Brain microvascular endothelial cell (primary cell): ENCODE measurements around the gene CEACAM1.
"Not testable (repeated sequence)": the region's sequence is repeated elsewhere in the genome, so short reads cannot be mapped to it uniquely, and the experiment has no call there.

Experiments
- DNase-seq: peaks from one replicate; pipeline ENCODE4 v3.0.0-alpha.2; 2020
- H3K27ac ChIP-seq: fragments of 250-450 bp; sonication (Bioruptor Pico); 2 replicates; pipeline ENCODE4 v1.5.1; 2020; ENCODE audit warnings: mild to moderate bottlenecking, moderate library complexity
- H3K27me3 ChIP-seq: fragments of 250-450 bp; sonication (Bioruptor Pico); replicated peaks from 2 replicates; pipeline ENCODE4 v1.5.1; 2020; ENCODE audit warnings: mild to moderate bottlenecking
- H3K36me3 ChIP-seq: fragments of 250-450 bp; sonication (Bioruptor Pico); replicated peaks from 2 replicates; pipeline ENCODE4 v1.5.1; 2020; ENCODE audit warnings: mild to moderate bottlenecking
- H3K4me3 ChIP-seq: 2 replicates; pipeline ENCODE4 v1.5.1; 2011; ENCODE audit warnings: low read depth, mild to moderate bottlenecking, control low read depth, low read length, moderate library complexity
- in situ Hi-C: cut with HindIII; loops from 2 replicates; pipeline ENCODE4 v1.10.0; 2017; ENCODE audit warnings: low sequenced_read_pairs, low pct_ligation_motif_present
- TF ChIP-seq, protein P1 (sequence below): IDR thresholded peaks from 2 replicates; pipeline ENCODE4 v1.5.1; 2011; ENCODE audit warnings: low read depth, mild to moderate bottlenecking, moderate library complexity, low read length, control low read depth, inconsistent platforms; ENCODE audit errors: missing control alignments

The CEACAM1 gene

DNA sequence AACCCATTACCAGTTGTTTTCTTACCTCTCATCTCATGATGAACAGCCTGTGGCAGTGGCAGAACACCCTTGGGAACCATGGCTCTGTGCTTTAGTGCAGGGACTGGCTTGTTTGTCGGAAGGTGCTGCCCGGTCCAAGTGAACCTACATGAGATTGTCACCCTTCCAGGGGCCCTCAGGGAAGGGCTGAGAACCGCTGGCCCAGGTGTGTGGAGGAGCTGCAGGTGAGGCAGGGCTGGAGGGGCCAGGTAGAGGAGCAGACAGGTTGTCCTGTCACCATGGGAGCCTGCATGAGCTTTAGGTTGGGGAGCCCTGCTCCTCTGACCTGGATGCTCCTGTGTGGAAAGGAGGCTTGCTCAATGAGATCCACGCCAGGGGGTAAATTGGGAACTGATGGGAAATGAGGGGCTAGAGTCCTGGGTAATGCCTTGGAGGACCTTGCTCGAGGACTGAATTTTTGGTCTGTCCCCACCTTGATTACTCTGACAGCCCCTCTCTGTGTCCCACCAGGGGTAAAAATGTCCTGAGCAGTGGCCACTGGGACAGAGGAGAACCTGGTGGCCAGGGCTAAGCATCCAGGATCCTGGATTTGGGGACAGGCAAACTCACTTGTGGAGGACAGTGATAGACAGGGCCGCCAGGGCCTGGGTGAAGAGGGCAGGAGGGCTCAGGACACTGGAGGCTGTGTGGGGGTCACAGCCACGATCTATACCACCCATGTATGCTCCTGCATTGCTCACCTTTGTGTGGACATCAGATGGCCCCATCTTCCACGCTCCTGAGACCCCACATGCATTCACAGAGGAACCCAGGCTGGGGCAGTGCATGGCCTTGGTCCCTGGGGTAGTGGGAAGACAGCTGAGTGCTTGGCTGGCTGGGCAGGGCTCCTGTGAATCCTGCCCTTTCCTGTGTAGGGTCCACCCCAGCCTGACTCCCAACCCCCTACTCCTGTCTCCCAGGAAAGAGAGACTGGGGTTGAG, 24.1 kb upstream of the CEACAM1 start:
- no peak for DNase-seq
- Histone ChIP-seq H3K4me3 (no peak overlapping the region), H3K36me3 (no peaks in the 10 kb centered on the region), H3K27ac (no peak overlapping the region), H3K27me3 (peaks cover 16% of the 10 kb centered on the region)
- in situ Hi-C loops, result no loop called here
- TF ChIP-seq, protein P1, sequence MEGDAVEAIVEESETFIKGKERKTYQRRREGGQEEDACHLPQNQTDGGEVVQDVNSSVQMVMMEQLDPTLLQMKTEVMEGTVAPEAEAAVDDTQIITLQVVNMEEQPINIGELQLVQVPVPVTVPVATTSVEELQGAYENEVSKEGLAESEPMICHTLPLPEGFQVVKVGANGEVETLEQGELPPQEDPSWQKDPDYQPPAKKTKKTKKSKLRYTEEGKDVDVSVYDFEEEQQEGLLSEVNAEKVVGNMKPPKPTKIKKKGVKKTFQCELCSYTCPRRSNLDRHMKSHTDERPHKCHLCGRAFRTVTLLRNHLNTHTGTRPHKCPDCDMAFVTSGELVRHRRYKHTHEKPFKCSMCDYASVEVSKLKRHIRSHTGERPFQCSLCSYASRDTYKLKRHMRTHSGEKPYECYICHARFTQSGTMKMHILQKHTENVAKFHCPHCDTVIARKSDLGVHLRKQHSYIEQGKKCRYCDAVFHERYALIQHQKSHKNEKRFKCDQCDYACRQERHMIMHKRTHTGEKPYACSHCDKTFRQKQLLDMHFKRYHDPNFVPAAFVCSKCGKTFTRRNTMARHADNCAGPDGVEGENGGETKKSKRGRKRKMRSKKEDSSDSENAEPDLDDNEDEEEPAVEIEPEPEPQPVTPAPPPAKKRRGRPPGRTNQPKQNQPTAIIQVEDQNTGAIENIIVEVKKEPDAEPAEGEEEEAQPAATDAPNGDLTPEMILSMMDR, result no peak

DNA sequence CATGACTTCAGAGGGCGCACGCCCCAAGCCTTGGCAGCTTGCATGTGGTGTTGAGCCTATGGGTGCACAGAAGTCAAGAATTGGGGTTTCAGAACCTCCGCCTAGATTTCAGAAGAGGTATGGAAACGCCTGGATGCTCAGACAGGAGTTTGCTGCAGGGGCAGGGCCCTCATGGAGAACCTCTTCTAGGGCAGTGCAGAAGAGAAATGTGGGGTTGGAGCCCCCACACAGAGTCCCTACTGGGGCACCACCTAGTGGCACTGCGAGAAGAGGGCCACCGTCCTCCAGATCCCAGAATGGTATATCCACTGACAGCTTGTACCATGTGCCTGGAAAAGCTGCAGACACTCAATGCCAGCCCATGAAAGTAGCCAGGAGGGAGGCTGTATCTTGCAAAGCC, 22.2 kb upstream of the CEACAM1 start:
- H3K4me3 ChIP-seq, DNase-seq, H3K27ac ChIP-seq, H3K36me3 ChIP-seq, in situ Hi-C loops: not testable (repeated sequence)
- H3K27me3 ChIP-seq, result peaks cover 13% of the 10 kb centered on the region

DNA sequence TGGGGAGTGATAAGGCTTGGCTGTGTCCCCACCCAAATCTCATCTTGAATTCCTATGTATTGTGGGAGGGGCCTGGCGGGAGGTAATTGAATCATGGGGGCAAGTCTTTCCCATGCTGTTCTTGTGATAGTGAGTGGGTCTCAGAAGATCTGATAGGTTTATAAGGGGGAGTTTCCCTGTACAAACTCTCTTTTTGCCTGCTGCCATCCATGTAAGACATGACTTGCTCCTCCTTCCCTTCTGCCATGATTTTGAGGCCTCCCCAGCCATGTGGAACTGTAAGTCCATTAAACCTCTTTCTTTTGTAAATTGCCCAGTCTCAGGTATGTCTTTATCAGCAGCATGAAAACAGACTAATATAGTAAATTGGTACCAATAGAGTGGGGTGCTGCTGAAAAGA, 20.8 kb upstream of the CEACAM1 start:
- DNase-seq, in situ Hi-C loops, H3K36me3 ChIP-seq: not testable (repeated sequence)

DNA sequence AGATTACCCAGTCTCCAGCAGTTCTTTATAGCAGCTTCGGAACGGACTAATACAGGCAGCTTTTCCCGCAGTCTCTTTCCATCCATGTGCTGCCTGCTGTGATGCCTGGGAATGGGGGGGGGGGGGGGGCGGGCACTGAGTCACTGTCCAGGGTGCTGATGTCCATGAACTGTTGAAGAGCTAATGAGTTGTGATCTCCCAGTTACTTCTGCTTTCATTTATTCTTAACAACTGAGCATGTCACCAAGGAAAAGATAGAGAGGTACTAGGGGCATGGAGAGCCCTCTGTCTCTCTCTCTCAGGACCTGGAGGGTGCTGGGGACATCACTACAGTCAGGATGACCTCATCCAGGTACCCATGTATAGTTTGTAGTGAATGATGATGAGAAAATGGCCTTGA, 20.3 kb upstream of the CEACAM1 start:
- no peak overlapping the region for H3K4me3 ChIP-seq
- no peaks in the 10 kb centered on the region for H3K36me3 ChIP-seq
- no peak overlapping the region for H3K27ac ChIP-seq
- in situ Hi-C loops, result no loop called here
- TF ChIP-seq, protein P1, result no peak
- peaks cover 10% of the 10 kb centered on the region for H3K27me3 ChIP-seq
- no peak for DNase-seq

More for the DNA sequence above, 20.8 kb upstream of the CEACAM1 start:
- not testable (repeated sequence) for H3K27ac ChIP-seq, H3K27me3 ChIP-seq, H3K4me3 ChIP-seq

DNA sequence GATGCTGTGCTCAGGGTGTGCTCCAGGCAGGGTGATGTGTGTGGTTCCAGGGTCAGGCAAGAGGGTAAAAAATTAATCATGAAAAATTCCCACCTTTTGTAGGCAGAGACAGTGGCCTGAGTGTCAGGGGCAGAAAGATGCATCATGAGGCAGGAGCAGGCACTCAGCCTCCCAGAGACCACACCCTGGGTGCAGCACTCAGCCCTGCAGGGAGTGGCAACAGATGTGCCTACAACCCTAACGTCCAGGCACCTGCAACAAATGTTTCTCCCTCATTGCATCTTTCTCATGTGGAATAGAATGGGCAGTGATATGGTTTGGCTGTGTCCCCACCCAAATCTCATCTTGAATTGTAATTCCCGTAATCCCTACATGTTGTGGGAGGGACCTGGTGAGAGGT, 19.6 kb upstream of the CEACAM1 start:
- no peaks in the 10 kb centered on the region for H3K36me3 ChIP-seq
- H3K4me3 ChIP-seq, result no peak overlapping the region
- H3K27me3 ChIP-seq, result peaks cover 10% of the 10 kb centered on the region
- TF ChIP-seq, protein P1, result no peak
- DNase-seq, result no peak
- H3K27ac ChIP-seq, result no peak overlapping the region
- in situ Hi-C loops, result no loop called here

DNA sequence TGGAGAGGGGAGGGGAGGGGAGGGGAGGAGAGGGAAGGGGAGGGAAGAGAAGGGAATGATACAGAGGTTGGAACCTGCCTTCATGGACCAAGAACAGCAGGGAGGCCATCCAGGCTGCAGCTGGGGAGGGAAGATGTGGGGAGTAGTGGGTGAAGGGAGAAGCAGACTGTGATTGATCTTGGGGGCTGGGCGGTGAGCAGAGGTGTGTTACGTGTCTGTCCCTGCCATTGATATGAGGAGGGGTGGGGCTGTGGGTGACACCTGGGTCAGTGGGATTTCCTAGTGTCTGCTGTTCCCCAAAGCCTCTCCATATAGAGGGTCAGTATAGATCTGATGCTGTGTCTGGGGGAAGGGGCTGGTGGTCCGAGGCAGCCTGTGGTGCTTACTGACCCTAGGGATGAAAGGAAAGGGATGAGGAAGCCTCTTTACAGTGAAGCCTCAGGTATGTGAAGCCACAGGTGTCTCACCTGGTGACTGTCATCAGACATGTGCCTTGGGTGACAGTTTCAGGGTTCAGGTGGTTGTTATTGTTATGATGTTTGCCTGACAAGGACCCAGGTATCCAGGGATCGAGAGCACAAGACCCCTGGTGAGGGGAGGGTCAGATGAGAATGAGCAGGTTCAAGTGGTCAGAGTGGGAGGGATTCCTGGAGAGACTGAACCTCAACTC, 18.7 kb upstream of the CEACAM1 start:
- Histone ChIP-seq H3K4me3 (no peak overlapping the region), H3K36me3 (no peaks in the 10 kb centered on the region), H3K27ac (no peak overlapping the region), H3K27me3 (peaks cover 8% of the 10 kb centered on the region)
- no peak for DNase-seq
- in situ Hi-C loops, result no loop called here
- TF ChIP-seq, protein P1, result no peak
